Fibroblast of mammary gland (primary cell): ENCODE results near the gene LY9.

Source experiments
- DNase-seq: peaks from one replicate; pipeline ENCODE4 v3.0.0-alpha.2; 2010; ENCODE audit warnings: low read depth
- H3K4me3 ChIP-seq: 2 replicates; pipeline ENCODE4 v1.5.1; 2011; ENCODE audit warnings: low read depth, mild to moderate bottlenecking, low read length, moderate library complexity; ENCODE audit not compliant: control insufficient read depth
- CTCF ChIP-seq: conservative IDR thresholded peaks from 2 replicates; pipeline ENCODE4 v1.5.1; 2011; ENCODE audit warnings: low read depth, low read length, inconsistent platforms; ENCODE audit not compliant: control insufficient read depth, insufficient read depth

Gene LY9

GRCh38 chr1:160858507-160858906 lies 62.5 kb downstream of the LY9 start:
- no peak for TF ChIP-seq CTCF
- no peak for DNase-seq
- no peak overlapping the region for H3K4me3 ChIP-seq

- no peak for TF ChIP-seq CTCF
- no peak for DNase-seq
These were observed 63.2 kb downstream of the LY9 start for GRCh38 chr1:160859166-160859565.

GRCh38 chr1:160860840-160861505 lies 65.0 kb downstream of the LY9 start:
- TF ChIP-seq CTCF: no peak
- no peak for DNase-seq
- H3K4me3 ChIP-seq: no peak overlapping the region

More at GRCh38 chr1:160859166-160859565, 63.2 kb downstream of the LY9 start:
- H3K4me3 ChIP-seq: no peak overlapping the region

- no peak within 1 kb of the TSS for H3K4me3 ChIP-seq
- DNase-seq: no peak
- no peak for TF ChIP-seq CTCF
These were observed 66.5 kb downstream of the LY9 start, which contains the start of gene CD244 for GRCh38 chr1:160862203-160863060. CD244 (minus strand) TSS chr1:160862887; CDS start chr1:160862677, 210 bp downstream.

- DNase-seq: no peak
- TF ChIP-seq CTCF: no peak
- no peak overlapping the region for H3K4me3 ChIP-seq
These were observed 67.2 kb downstream of the LY9 start for GRCh38 chr1:160863061-160863773.

GRCh38 chr1:160863774-160864131 lies 67.8 kb downstream of the LY9 start:
- no peak for DNase-seq
- TF ChIP-seq CTCF: no peak
- no peak overlapping the region for H3K4me3 ChIP-seq
